SK-N-SH treated with all-trans-retinoic acid at 6 μM for 48 hours (cell line): Measurements from ENCODE around the gene FAM3B.

Experiments used
- BACH2 ChIP-seq: fragments of 250-450 bp; sonication (Bioruptor Pico); IDR thresholded peaks from 2 replicates; pipeline ENCODE4 v1.9.0; 2021; ENCODE audit warnings: mild to moderate bottlenecking, borderline replicate concordance
- ZC3H10 ChIP-seq: fragments of 250-450 bp; sonication (Bioruptor Pico); IDR thresholded peaks from 2 replicates; pipeline ENCODE4 v1.5.1; 2021; ENCODE audit warnings: mild to moderate bottlenecking, moderate library complexity
- TF ChIP-seq, protein P1 (sequence below): fragments of 250-450 bp; sonication (Bioruptor Pico); IDR thresholded peaks from 2 replicates; pipeline ENCODE4 v1.8.0; 2020; ENCODE audit warnings: mild to moderate bottlenecking, moderate library complexity, borderline replicate concordance
- TF ChIP-seq, protein P2 (sequence below): fragments of 250-450 bp; sonication (Bioruptor Pico); IDR thresholded peaks from 2 replicates; pipeline ENCODE4 v1.5.1; 2020; ENCODE audit warnings: low read depth, mild to moderate bottlenecking, moderate library complexity

DNA sequence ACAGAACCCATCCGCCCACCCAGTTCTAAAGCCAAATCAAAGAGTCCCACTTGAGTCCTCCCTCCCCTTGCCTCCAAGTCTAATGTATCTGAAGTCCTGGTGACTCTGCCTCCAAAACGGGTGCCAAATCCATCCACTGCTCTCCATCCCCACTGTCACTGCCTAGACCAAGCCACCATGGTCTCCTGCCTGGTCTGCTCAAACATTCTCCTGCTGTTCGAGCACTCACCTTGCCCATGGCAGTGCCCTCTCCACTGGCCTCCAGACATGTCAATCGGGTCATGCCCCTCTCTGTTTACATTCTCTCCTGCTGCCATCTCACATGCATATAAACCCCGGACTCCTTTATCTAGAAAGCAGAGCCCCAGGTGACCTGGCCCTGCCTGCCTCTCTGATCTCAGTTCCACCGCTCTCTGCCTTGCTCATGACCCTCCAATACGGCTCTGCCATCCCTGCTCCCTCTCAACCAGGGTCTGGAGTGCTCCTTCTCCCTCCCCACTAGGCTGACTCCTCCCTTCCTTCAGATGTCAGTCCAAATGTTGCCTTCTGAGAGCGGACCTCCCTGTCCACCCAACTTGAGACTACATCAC lies 77.4 kb downstream of the FAM3B start:
- TF ChIP-seq, protein P1, sequence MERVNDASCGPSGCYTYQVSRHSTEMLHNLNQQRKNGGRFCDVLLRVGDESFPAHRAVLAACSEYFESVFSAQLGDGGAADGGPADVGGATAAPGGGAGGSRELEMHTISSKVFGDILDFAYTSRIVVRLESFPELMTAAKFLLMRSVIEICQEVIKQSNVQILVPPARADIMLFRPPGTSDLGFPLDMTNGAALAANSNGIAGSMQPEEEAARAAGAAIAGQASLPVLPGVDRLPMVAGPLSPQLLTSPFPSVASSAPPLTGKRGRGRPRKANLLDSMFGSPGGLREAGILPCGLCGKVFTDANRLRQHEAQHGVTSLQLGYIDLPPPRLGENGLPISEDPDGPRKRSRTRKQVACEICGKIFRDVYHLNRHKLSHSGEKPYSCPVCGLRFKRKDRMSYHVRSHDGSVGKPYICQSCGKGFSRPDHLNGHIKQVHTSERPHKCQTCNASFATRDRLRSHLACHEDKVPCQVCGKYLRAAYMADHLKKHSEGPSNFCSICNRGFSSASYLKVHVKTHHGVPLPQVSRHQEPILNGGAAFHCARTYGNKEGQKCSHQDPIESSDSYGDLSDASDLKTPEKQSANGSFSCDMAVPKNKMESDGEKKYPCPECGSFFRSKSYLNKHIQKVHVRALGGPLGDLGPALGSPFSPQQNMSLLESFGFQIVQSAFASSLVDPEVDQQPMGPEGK (CRISPR knock-in tag), result no peak
- TF ChIP-seq, protein P2, sequence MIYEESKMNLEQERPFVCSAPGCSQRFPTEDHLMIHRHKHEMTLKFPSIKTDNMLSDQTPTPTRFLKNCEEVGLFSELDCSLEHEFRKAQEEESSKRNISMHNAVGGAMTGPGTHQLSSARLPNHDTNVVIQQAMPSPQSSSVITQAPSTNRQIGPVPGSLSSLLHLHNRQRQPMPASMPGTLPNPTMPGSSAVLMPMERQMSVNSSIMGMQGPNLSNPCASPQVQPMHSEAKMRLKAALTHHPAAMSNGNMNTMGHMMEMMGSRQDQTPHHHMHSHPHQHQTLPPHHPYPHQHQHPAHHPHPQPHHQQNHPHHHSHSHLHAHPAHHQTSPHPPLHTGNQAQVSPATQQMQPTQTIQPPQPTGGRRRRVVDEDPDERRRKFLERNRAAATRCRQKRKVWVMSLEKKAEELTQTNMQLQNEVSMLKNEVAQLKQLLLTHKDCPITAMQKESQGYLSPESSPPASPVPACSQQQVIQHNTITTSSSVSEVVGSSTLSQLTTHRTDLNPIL (CRISPR knock-in tag), result no peak
- TF ChIP-seq BACH2 (CRISPR knock-in tag), result no peak
- TF ChIP-seq ZC3H10 (CRISPR knock-in tag), result no peak
